H9 (cell line): ENCODE measurements around the gene CCDC175. TPM values are rescaled to one million over a fixed set of nuclear protein-coding genes. Genes with fewer than 3 reads are reported as not detected.

Experiments used
- DNase-seq: peaks from one replicate; pipeline ENCODE4 v3.0.0-alpha.2; 2017
- H2AFZ ChIP-seq: one replicate; pipeline ENCODE4 v1.6.1; 2013; ENCODE audit warnings: mild to moderate bottlenecking, low read length, control low read depth, moderate library complexity
- H2AK5ac ChIP-seq: 2 replicates; pipeline ENCODE4 v1.6.1; 2013; ENCODE audit warnings: low read length, control low read depth, mixed read lengths; ENCODE audit not compliant: insufficient read length
- H2BK120ac ChIP-seq: one replicate; pipeline ENCODE4 v1.6.1; 2013; ENCODE audit warnings: low read depth, mild to moderate bottlenecking, low read length, control low read depth, inconsistent platforms; ENCODE audit not compliant: poor library complexity, severe bottlenecking
- H2BK12ac ChIP-seq: 2 replicates; pipeline ENCODE4 v1.6.1; 2013; ENCODE audit warnings: low read length, control low read depth, mixed read lengths, low read depth; ENCODE audit not compliant: insufficient read length
- H2BK15ac ChIP-seq: 2 replicates; pipeline ENCODE4 v1.6.1; 2013; ENCODE audit warnings: low read depth, low read length, control low read depth
- H2BK20ac ChIP-seq: one replicate; pipeline ENCODE4 v1.6.1; 2013; ENCODE audit warnings: low read depth, mild to moderate bottlenecking, low read length, control low read depth, inconsistent platforms; ENCODE audit not compliant: poor library complexity, severe bottlenecking
- H2BK5ac ChIP-seq: 2 replicates; pipeline ENCODE4 v1.6.1; 2013; ENCODE audit warnings: low read length, control low read depth, mixed read lengths; ENCODE audit not compliant: insufficient read length
- H3K14ac ChIP-seq: 2 replicates; pipeline ENCODE4 v1.6.1; 2013; ENCODE audit warnings: low read length, control low read depth; ENCODE audit not compliant: insufficient read depth
- H3K18ac ChIP-seq: 2 replicates; pipeline ENCODE4 v1.6.1; 2013; ENCODE audit warnings: low read depth, mild to moderate bottlenecking, mixed read lengths, low read length, control low read depth; ENCODE audit not compliant: insufficient read length
- H3K23ac ChIP-seq: 2 replicates; pipeline ENCODE4 v1.6.1; 2013; ENCODE audit warnings: low read length, control low read depth, mixed read lengths, low read depth; ENCODE audit not compliant: insufficient read length
- H3K23me2 ChIP-seq: 2 replicates; pipeline ENCODE4 v1.6.1; 2013; ENCODE audit warnings: low read depth, mild to moderate bottlenecking, mixed read lengths, low read length, control low read depth; ENCODE audit not compliant: insufficient read length, poor library complexity, severe bottlenecking
- H3K27ac ChIP-seq: 2 replicates; pipeline ENCODE4 v1.5.1; 2013; ENCODE audit warnings: low read length, control low read depth, mixed read lengths, low read depth; ENCODE audit not compliant: insufficient read length
- H3K27me3 ChIP-seq: 2 replicates; pipeline ENCODE4 v1.6.1; 2013; ENCODE audit warnings: low read length, control low read depth, inconsistent platforms; ENCODE audit not compliant: insufficient read depth
- H3K4ac ChIP-seq: 2 replicates; pipeline ENCODE4 v1.6.1; 2013; ENCODE audit warnings: low read depth, mild to moderate bottlenecking, control low read depth, inconsistent platforms, low read length, moderate library complexity
- H3K4me1 ChIP-seq: 2 replicates; pipeline ENCODE4 v1.6.1; 2013; ENCODE audit warnings: low read length, control low read depth, inconsistent platforms; ENCODE audit not compliant: insufficient read depth
- H3K4me2 ChIP-seq: 2 replicates; pipeline ENCODE4 v1.6.1; 2013; ENCODE audit warnings: low read length, control low read depth, mixed read lengths; ENCODE audit not compliant: insufficient read length, insufficient read depth
- H3K56ac ChIP-seq: 2 replicates; pipeline ENCODE4 v1.6.1; 2013; ENCODE audit warnings: low read depth, mild to moderate bottlenecking, mixed read lengths, low read length, control low read depth; ENCODE audit not compliant: insufficient read length
- H3K79me1 ChIP-seq: 2 replicates; pipeline ENCODE4 v1.6.1; 2013; ENCODE audit warnings: low read depth, mild to moderate bottlenecking, moderate library complexity, low read length, control low read depth, inconsistent platforms; ENCODE audit not compliant: insufficient read depth, poor library complexity, severe bottlenecking
- H3K79me2 ChIP-seq: 2 replicates; pipeline ENCODE4 v1.6.1; 2013; ENCODE audit warnings: low read length, control low read depth, inconsistent platforms; ENCODE audit not compliant: insufficient read depth
- H3K9ac ChIP-seq: 2 replicates; pipeline ENCODE4 v1.6.1; 2013; ENCODE audit warnings: low read length, control low read depth, mixed read lengths; ENCODE audit not compliant: insufficient read length; ENCODE audit errors: extremely low read depth
- H3K9me3 ChIP-seq: one replicate; pipeline ENCODE4 v1.6.1; 2013; ENCODE audit warnings: low read depth, low read length, inconsistent platforms; ENCODE audit not compliant: control insufficient read depth
- H3T11ph ChIP-seq: one replicate; pipeline ENCODE4 v1.6.1; 2013; ENCODE audit warnings: mild to moderate bottlenecking, low read length, control low read depth, inconsistent platforms
- H4K20me1 ChIP-seq: one replicate; pipeline ENCODE4 v1.6.1; 2013; ENCODE audit not compliant: control insufficient read depth, insufficient read length, insufficient read depth
- H4K5ac ChIP-seq: 2 replicates; pipeline ENCODE4 v1.6.1; 2013; ENCODE audit warnings: low read depth, mild to moderate bottlenecking, mixed read lengths, low read length, control low read depth; ENCODE audit not compliant: insufficient read length
- H4K8ac ChIP-seq: replicated peaks from 2 replicates; pipeline ENCODE4 v1.6.1; 2013; ENCODE audit warnings: low read length, control low read depth, mixed read lengths, low read depth; ENCODE audit not compliant: insufficient read length
- H4K91ac ChIP-seq: 2 replicates; pipeline ENCODE4 v1.6.1; 2013; ENCODE audit warnings: low read depth, mild to moderate bottlenecking, moderate library complexity, mixed read lengths, low read length, control low read depth; ENCODE audit not compliant: insufficient read length
- H3K27ac Mint-ChIP-seq, 3 experiments: 2 replicates in 2 of 3; 3 replicates in 1 of 3; pipeline ENCODE4 v1.8.0; 2020 to 2021; ENCODE audit warnings: mixed read lengths in 3 of 3, mild to moderate bottlenecking in 1 of 3, moderate library complexity in 1 of 3
- H3K27me3 Mint-ChIP-seq: 2 replicates; pipeline ENCODE4 v1.8.0; 2021; ENCODE audit warnings: low read depth, mild to moderate bottlenecking, moderate library complexity, mixed read lengths
- H3K36me3 Mint-ChIP-seq, 3 experiments: 2 replicates in 2 of 3; 3 replicates in 1 of 3; pipeline ENCODE4 v1.8.0; 2020 to 2021; ENCODE audit warnings: low read depth in 3 of 3, mixed read lengths in 3 of 3; ENCODE audit not compliant: insufficient read depth in 1 of 3
- H3K4me1 Mint-ChIP-seq, 2 experiments: 2 replicates each; pipeline ENCODE4 v1.8.0; 2020; ENCODE audit warnings: mixed read lengths in 2 of 2
- H3K4me3 Mint-ChIP-seq, 2 experiments: 2 replicates in 1 of 2; 3 replicates in 1 of 2; pipeline ENCODE4 v1.8.0; 2020 to 2021; ENCODE audit warnings: mild to moderate bottlenecking in 2 of 2, mixed read lengths in 2 of 2, moderate library complexity in 1 of 2
- H3K9me3 Mint-ChIP-seq, 2 experiments: 2 replicates in 1 of 2; 3 replicates in 1 of 2; pipeline ENCODE4 v1.8.0; 2020; ENCODE audit warnings: mild to moderate bottlenecking in 2 of 2, mixed read lengths in 2 of 2, moderate library complexity in 1 of 2
- WGBS: extraction: QIAGEN DNeasy Blood & Tissue Kit; methylation state at CpG from one replicate; pipeline ENCODE4 v1.1.7; 2013; ENCODE audit warnings: missing lambda C conversion rate, low lambda C conversion rate, mixed read lengths; ENCODE audit not compliant: insufficient read length; ENCODE audit errors: extremely low coverage; 5-methylcytosine and 5-hydroxymethylcytosine counted together
- total RNA-seq: library from RNA; stranded (reverse); gene quantifications from 2 replicates; pipeline ENCODE4 v1.2.1, GENCODE V29; 2021
- TF ChIP-seq, protein P1 (sequence below): fragments of 200-600 bp; sonication (generic); conservative IDR thresholded peaks from 3 replicates; pipeline ENCODE4 v1.8.0; 2021; ENCODE audit warnings: antibody characterized with exemption, mild to moderate bottlenecking

CCDC175 gene
- total RNA-seq, 1 experiment from 2014 or later, result 0.09 TPM

DNA sequence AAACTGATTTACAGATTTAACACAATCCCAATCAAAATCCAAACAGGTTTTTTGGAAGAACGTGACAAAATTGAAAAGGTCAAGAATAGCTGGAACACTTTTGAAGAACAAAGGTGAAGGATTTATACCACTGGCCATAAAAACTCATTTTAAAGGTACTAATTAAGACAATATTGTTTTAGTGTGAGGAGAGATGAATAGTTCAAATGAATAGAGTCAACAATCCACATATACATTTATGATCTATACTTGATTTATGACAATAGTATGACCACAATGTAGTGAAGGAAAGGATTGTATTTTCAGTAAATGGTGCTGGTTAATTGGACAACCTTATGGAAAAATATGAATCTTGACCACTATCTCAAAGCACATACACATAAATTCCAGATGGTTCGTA is 29.3 kb downstream of the CCDC175 start:
- WGBS, result no CpG with 5 or more reads among the region's 2 CpGs
- H2AK5ac ChIP-seq, result no peak overlapping the region
- H2BK120ac ChIP-seq, result no peak overlapping the region
- peaks cover 15 to 19% of the 10 kb centered on the region in 2 experiments for H3K9me3 Mint-ChIP-seq
- no peak overlapping the region for H3K27ac Mint-ChIP-seq
- H3K9me3 ChIP-seq, result no peaks in the 10 kb centered on the region
- H2BK12ac ChIP-seq, result no peak overlapping the region
- no peaks in the 10 kb centered on the region for H3K79me1 ChIP-seq
- H3K9ac ChIP-seq, result no peak overlapping the region
- H3K14ac ChIP-seq, result no peak overlapping the region
- peaks cover 10 to 14% of the 10 kb centered on the region in 2 experiments; a peak in 3 of 4 replicates for H3K4me1 Mint-ChIP-seq
- H4K91ac ChIP-seq, result no peak overlapping the region
- no peak overlapping the region for H2BK5ac ChIP-seq
- no peak overlapping the region for H3T11ph ChIP-seq
- H4K5ac ChIP-seq, result no peak overlapping the region
- TF ChIP-seq, protein P1, sequence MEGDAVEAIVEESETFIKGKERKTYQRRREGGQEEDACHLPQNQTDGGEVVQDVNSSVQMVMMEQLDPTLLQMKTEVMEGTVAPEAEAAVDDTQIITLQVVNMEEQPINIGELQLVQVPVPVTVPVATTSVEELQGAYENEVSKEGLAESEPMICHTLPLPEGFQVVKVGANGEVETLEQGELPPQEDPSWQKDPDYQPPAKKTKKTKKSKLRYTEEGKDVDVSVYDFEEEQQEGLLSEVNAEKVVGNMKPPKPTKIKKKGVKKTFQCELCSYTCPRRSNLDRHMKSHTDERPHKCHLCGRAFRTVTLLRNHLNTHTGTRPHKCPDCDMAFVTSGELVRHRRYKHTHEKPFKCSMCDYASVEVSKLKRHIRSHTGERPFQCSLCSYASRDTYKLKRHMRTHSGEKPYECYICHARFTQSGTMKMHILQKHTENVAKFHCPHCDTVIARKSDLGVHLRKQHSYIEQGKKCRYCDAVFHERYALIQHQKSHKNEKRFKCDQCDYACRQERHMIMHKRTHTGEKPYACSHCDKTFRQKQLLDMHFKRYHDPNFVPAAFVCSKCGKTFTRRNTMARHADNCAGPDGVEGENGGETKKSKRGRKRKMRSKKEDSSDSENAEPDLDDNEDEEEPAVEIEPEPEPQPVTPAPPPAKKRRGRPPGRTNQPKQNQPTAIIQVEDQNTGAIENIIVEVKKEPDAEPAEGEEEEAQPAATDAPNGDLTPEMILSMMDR, result no peak
- H3K4me1 ChIP-seq, result no peaks in the 10 kb centered on the region
- no peaks in the 10 kb centered on the region for H4K20me1 ChIP-seq
- no peak for DNase-seq
- H3K4ac ChIP-seq, result no peak overlapping the region
- H3K4me3 Mint-ChIP-seq, result no peak overlapping the region
- no peak overlapping the region for H3K4me2 ChIP-seq
- H2BK20ac ChIP-seq, result no peak overlapping the region
- H4K8ac ChIP-seq, result no peak overlapping the region
- no peak overlapping the region for H3K56ac ChIP-seq
- H3K36me3 Mint-ChIP-seq, result peaks cover 4 to 19% (median 7%) of the 10 kb centered on the region in 3 experiments; a peak in 6 of 7 replicates
- no peaks in the 10 kb centered on the region for H3K27me3 ChIP-seq
- no peak overlapping the region for H2AFZ ChIP-seq
- no peak overlapping the region for H3K23ac ChIP-seq
- H3K79me2 ChIP-seq, result no peaks in the 10 kb centered on the region
- H3K23me2 ChIP-seq, result no peaks in the 10 kb centered on the region
- no peaks in the 10 kb centered on the region for H3K27me3 Mint-ChIP-seq
- H3K27ac ChIP-seq, result no peak overlapping the region
- H3K18ac ChIP-seq, result no peak overlapping the region
- no peak overlapping the region for H2BK15ac ChIP-seq
